IMR-90 (cell line): ENCODE data around the gene ORAI1.

Source experiments
- CEBPB ChIP-seq: IDR thresholded peaks from 2 replicates; pipeline ENCODE4 v1.6.1; 2012; ENCODE audit warnings: low read depth, low read length, improper control_type of control experiment
- CHD1 ChIP-seq: IDR thresholded peaks from 2 replicates; pipeline ENCODE4 v1.6.1; 2012; ENCODE audit warnings: low read depth, low read length, improper control_type of control experiment
- CTCF ChIP-seq: conservative IDR thresholded peaks from 2 replicates; pipeline ENCODE4 v1.5.1; 2012; ENCODE audit warnings: mild to moderate bottlenecking, low read depth, low read length, improper control_type of control experiment
- ELK1 ChIP-seq: fragments of 150-350 bp; IDR thresholded peaks from 2 replicates; pipeline ENCODE4 v1.6.1; 2016; ENCODE audit warnings: low read depth, mild to moderate bottlenecking, low read length, moderate library complexity, borderline replicate concordance
- FOS ChIP-seq: fragments of 150-350 bp; IDR thresholded peaks from 2 replicates; pipeline ENCODE4 v1.6.1; 2016; ENCODE audit warnings: low read depth, low read length
- MAZ ChIP-seq: IDR thresholded peaks from 2 replicates; pipeline ENCODE4 v1.6.1; 2012; ENCODE audit warnings: low read depth, mild to moderate bottlenecking, low read length, improper control_type of control experiment, moderate library complexity, borderline replicate concordance
- MXI1 ChIP-seq: IDR thresholded peaks from 2 replicates; pipeline ENCODE4 v1.6.1; 2012; ENCODE audit warnings: low read depth, mild to moderate bottlenecking, low read length, moderate library complexity, borderline replicate concordance
- NFE2L2 ChIP-seq: fragments of 150-350 bp; IDR thresholded peaks from 2 replicates; pipeline ENCODE4 v1.6.1; 2016; ENCODE audit warnings: low read depth, mild to moderate bottlenecking, low read length
- POLR2A ChIP-seq: IDR thresholded peaks from 2 replicates; pipeline ENCODE4 v1.6.1; 2012; ENCODE audit warnings: mild to moderate bottlenecking, low read depth, low read length
- RCOR1 ChIP-seq: IDR thresholded peaks from 2 replicates; pipeline ENCODE4 v1.6.1; 2012; ENCODE audit warnings: mild to moderate bottlenecking, low read length, improper control_type of control experiment; ENCODE audit not compliant: insufficient replicate concordance
- RFX5 ChIP-seq: IDR thresholded peaks from 2 replicates; pipeline ENCODE4 v1.8.0; 2012; ENCODE audit warnings: low read depth, mild to moderate bottlenecking, low read length, moderate library complexity
- SMC3 ChIP-seq: fragments of 150-350 bp; IDR thresholded peaks from 2 replicates; pipeline ENCODE4 v1.6.1; 2016; ENCODE audit warnings: low read depth, mild to moderate bottlenecking, antibody characterized with exemption, low read length, moderate library complexity
- USF2 ChIP-seq: fragments of 150-350 bp; IDR thresholded peaks from 2 replicates; pipeline ENCODE4 v1.6.1; 2017; ENCODE audit warnings: mild to moderate bottlenecking, antibody characterized with exemption, low read length, low read depth

- TF ChIP-seq CTCF: no peak
- TF ChIP-seq MAZ: no peak
- TF ChIP-seq POLR2A: no peak
- TF ChIP-seq USF2: no peak
- TF ChIP-seq RFX5: no peak
- TF ChIP-seq CEBPB: no peak
- no peak for TF ChIP-seq ELK1
- no peak for TF ChIP-seq CHD1
- no peak for TF ChIP-seq SMC3
- TF ChIP-seq FOS: no peak
- TF ChIP-seq MXI1: no peak
- TF ChIP-seq NFE2L2: no peak
- no peak for TF ChIP-seq RCOR1
Observed at GRCh38 chr12:121600702-121601336, 25.5 kb upstream of the ORAI1 start.
